K562 treated with DMSO at 1 percent for 12 hours (cell line): ENCODE results near the gene NAT14. TPM values are rescaled to one million over a fixed set of nuclear protein-coding genes. Genes with fewer than 3 reads are reported as not detected.

Experiments used
- total RNA-seq: library from RNA; unstranded; fragments of 300-600 nt; gene quantifications from 2 replicates; pipeline ENCODE4 v1.2.3, GENCODE V29; 2022; ENCODE audit not compliant: insufficient read depth

The NAT14 gene
- 25.8 and 60.9 TPM in 2 replicates for total RNA-seq

GRCh38 chr19:55484593-55485438 is at the start of gene NAT14:
Gene NAT14, plus strand, starts transcription at chr19:55485188. Its CDS starts 521 bp downstream, at chr19:55485709.

GRCh38 chr19:55443045-55443823 is 41.8 kb upstream of the NAT14 start, which contains the start of gene SHISA7:
Gene SHISA7, minus strand, starts transcription at chr19:55443300. Its CDS starts 437 bp downstream, at chr19:55442863.

GRCh38 chr19:55461259-55461973 is 23.6 kb upstream of the NAT14 start, which contains the start of gene ISOC2:
Gene ISOC2, minus strand, starts transcription at chr19:55461642. Its CDS starts 5,156 bp downstream, at chr19:55456486.

DNA sequence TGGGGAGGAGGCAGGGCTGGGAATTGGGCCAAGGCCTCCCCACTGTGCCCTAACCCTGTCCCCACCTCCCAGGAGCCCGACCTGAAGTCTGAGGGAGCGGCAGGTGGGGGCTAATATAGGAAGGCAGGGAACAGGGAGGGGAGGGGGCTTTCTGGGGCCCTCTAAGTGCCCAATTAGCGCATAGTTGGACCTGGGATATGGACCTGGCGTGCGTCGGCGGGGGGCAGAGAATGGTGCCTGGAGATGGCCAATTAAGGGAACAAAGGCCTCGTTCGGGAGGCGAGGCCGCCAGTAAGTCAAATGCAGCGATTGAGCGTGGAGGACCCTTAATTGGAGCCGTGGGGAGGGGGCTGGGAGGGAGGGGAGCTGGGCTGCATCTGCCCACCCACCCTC is 20.3 kb upstream of the NAT14 start, which contains the start of gene C19orf85:
C19orf85 (minus strand) TSS at position 90 of the 393 bp plus-strand sequence. CDS start 197 bp downstream, outside the sequence.

DNA sequence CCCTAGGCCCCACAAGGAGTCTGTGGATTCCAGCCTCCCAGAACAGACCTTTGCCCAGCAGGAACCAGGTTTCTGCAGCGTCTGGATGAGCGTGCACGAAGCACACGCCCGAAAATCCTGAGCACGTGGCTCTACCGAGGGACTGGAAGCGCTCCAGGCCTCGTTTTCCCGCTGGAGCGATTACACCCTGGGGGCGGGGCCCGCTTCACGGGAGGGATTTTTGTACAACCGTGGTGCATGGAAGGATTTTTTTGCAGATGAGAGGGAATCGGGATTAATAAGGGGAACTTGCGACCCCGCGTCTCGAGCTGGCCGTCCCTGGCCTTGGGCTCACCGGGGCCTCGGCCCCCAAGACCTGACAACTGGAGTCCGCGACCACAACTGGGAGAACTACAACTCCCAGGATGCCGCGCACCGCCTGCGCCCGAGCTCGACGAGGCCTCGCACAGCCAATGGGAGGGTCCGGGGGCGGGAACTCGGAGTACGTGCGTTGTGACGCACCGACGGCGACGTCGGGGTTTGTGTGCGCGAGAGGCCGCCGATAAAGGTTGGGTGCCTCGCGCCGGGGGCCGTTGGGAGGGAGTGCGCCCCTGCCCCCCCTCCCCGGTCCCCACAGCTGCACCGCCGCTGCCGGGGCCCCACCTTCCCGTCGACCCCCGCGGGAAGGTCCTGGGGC is 8.8 kb upstream of the NAT14 start, which contains the start of gene ZNF628:
ZNF628 (plus strand) TSS at position 518 of the 676 bp plus-strand sequence. CDS start 3,294 bp downstream, outside the sequence.

DNA sequence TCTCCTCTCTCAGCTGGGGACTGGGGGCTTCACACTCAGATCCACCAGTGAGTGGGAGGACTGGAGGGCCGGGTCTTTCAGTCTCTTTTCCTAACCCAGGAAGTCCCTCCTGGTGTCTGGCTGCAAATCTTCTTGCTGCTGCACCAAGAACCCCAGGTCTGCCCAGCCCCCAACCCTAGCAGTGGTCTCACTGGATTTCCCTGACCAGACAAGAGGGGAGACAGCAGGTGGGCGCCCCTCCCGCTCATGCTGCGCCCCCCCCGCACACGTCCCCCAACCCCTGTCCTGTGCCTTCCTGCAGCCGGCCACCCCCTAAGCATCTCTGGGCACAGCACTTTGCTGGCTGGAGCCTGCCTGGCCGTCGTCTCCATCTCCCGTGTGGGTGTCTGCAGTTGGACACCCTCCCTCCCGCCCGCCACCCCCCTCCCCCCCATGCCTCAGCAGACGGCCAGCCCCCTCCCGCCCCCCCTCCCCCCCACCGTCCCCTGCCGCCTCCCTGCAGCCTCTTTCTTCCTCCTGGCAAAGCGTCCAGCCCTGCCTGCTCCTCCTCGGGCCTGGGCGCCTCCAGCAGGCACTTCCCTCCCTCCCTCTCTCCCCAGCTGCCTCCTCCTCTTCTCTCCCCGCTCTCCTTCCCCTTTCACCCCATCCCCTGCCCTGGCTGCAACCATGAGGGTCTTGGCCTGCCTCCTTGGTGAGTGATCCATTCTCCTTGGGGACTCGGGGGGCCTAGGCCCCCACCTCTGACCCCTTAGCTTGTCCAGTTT is 3.1 kb downstream of the NAT14 start, which contains the start of gene SSC5D:
SSC5D (plus strand) TSS at position 513 of the 764 bp plus-strand sequence; CDS start at position 667, 154 bp downstream.

Other genes with a start within 250 kb of the NAT14 start
- gene PPP6R1, start 226.2 kb upstream of the NAT14 start, total RNA-seq = 46.2 and 90.6 TPM in 2 replicates
- gene HSPBP1, start 205.1 kb upstream of the NAT14 start, total RNA-seq = 58.4 and 81.1 TPM in 2 replicates
- 4.5 and 10.7 TPM in 2 replicates for gene BRSK1, start 201.2 kb upstream of the NAT14 start, total RNA-seq
- gene TMEM150B, start 159.8 kb upstream of the NAT14 start, total RNA-seq = 2.9 and 5.4 TPM in 2 replicates
- 51.9 and 64.6 TPM in 2 replicates for gene KMT5C, start 145.3 kb upstream of the NAT14 start, total RNA-seq
- 0.33 and 0.78 TPM in 2 replicates for gene COX6B2, start 130.5 kb upstream of the NAT14 start, total RNA-seq
- gene GARIN5B, start 121.9 kb upstream of the NAT14 start, total RNA-seq = not detected in 2 replicates
- not detected in 2 replicates for gene IL11, start 114.7 kb upstream of the NAT14 start, total RNA-seq
- gene TMEM190, start 108.4 kb upstream of the NAT14 start, total RNA-seq = not detected in 2 replicates
- 13.7 and 15.5 TPM in 2 replicates for gene TMEM238, start 100.9 kb upstream of the NAT14 start, total RNA-seq
- gene RPL28, start 99.3 kb upstream of the NAT14 start, total RNA-seq = 3,491 and 4,700 TPM in 2 replicates
- 348 and 598 TPM in 2 replicates for gene UBE2S, start 77.4 kb upstream of the NAT14 start, total RNA-seq
- gene SHISA7, start 41.9 kb upstream of the NAT14 start, total RNA-seq = 0.17 TPM in 1 of 2 replicates, not detected in the other
- 50.7 and 69.5 TPM in 2 replicates for gene ISOC2, start 23.5 kb upstream of the NAT14 start, total RNA-seq
- not detected in 2 replicates for gene C19orf85, start 20.4 kb upstream of the NAT14 start, total RNA-seq
- 6.1 and 15.4 TPM in 2 replicates for gene ZNF628, start 8.6 kb upstream of the NAT14 start, total RNA-seq
- 0.16 and 0.73 TPM in 2 replicates for gene SSC5D, start 3.2 kb downstream of the NAT14 start, total RNA-seq
- not detected in 2 replicates for gene SBK2, start 51.9 kb downstream of the NAT14 start, total RNA-seq
- gene SBK3, start 60.4 kb downstream of the NAT14 start, total RNA-seq = not detected in 2 replicates
- 10.3 and 10.8 TPM in 2 replicates for gene ZNF579, start 95.7 kb downstream of the NAT14 start, total RNA-seq
- 9.3 and 21.2 TPM in 2 replicates for gene FIZ1, start 114.3 kb downstream of the NAT14 start, total RNA-seq
- gene ZNF524, start 115.1 kb downstream of the NAT14 start, total RNA-seq = 35.5 and 41.6 TPM in 2 replicates
- gene ZNF865, start 120.5 kb downstream of the NAT14 start, total RNA-seq = 21.0 and 34.2 TPM in 2 replicates
- 7.7 and 8.9 TPM in 2 replicates for gene ZNF784, start 139.4 kb downstream of the NAT14 start, total RNA-seq
- 39.0 and 52.0 TPM in 2 replicates for gene ZNF580, start 155.8 kb downstream of the NAT14 start, total RNA-seq
- gene ZNF581, start 158.5 kb downstream of the NAT14 start, total RNA-seq = 52.7 and 54.9 TPM in 2 replicates
- 30.6 and 33.3 TPM in 2 replicates for gene CCDC106, start 163.0 kb downstream of the NAT14 start, total RNA-seq
- 112 and 145 TPM in 2 replicates for gene U2AF2, start 169.8 kb downstream of the NAT14 start, total RNA-seq
- gene EPN1, start 190.0 kb downstream of the NAT14 start, total RNA-seq = 95.3 and 102 TPM in 2 replicates